ENCODE data around the gene INA. TPM values are rescaled to one million over a fixed set of nuclear protein-coding genes. Genes with fewer than 3 reads are reported as not detected.

INA gene
- total RNA-seq, 4 donors from 2014 or later: 0.24 TPM; not detected in 3

- Histone ChIP-seq H3K27ac (no peak overlapping the region), H3K4me3 (peak overlapping the region in 1 of 4 donors; percentile 19), H3K9me3 (no peaks in the 10 kb centered on the region), H3K36me3 (no peaks in the 10 kb centered on the region), H3K4me1 (no peaks in the 10 kb centered on the region), H3K27me3 (peaks cover 37 to 50% (median 42%) of the 10 kb centered on the region in 3 donors)
- no peak for ATAC-seq
- DNase-seq: no peak
- no peak for TF ChIP-seq CTCF (IDR thresholded peaks at IDR 0.05 in 4 of 5, conservative IDR thresholded peaks at IDR 0.05 in 1 of 5)
- no peak for TF ChIP-seq POLR2A (IDR thresholded peaks at IDR 0.05)
- in situ Hi-C loops (cut with MboI; ENCODE audit: low sequenced_read_pairs in 4 of 4) (no loop called here), intact Hi-C loops (cut with DNase I; ENCODE audit: low total_unique reads) (no loop called here)
These were observed 565 bp upstream of the INA start for GRCh38 chr10:103276251-103276895.

GRCh38 chr10:103277713-103278536, 987 bp downstream of the INA start:
- intact Hi-C loops (cut with DNase I; ENCODE audit: low total_unique reads): no loop called here

GRCh38 chr10:103278537-103278823, 1.5 kb downstream of the INA start:
- TF ChIP-seq POLR2A (IDR thresholded peaks at IDR 0.05): no peak
- TF ChIP-seq CTCF (IDR thresholded peaks at IDR 0.05 in 4 of 5, conservative IDR thresholded peaks at IDR 0.05 in 1 of 5): no peak
- Histone ChIP-seq H3K27ac (no peak overlapping the region), H3K27me3 (peaks cover 37 to 57% (median 47%) of the 10 kb centered on the region in 3 donors), H3K4me1 (no peaks in the 10 kb centered on the region), H3K9me3 (no peaks in the 10 kb centered on the region), H3K36me3 (no peaks in the 10 kb centered on the region), H3K4me3 (no peak overlapping the region)
- ATAC-seq (no peak), DNase-seq (no peak)
- in situ Hi-C loops (cut with MboI; ENCODE audit: low sequenced_read_pairs in 4 of 4) (no loop called here), intact Hi-C loops (cut with DNase I; ENCODE audit: low total_unique reads) (no loop called here)

More at GRCh38 chr10:103277713-103278536, 987 bp downstream of the INA start:
- in situ Hi-C loops (cut with MboI; ENCODE audit: low sequenced_read_pairs in 4 of 4): no loop called here
- no peaks in the 10 kb centered on the region for H3K36me3 ChIP-seq
- no peak overlapping the region for H3K4me3 ChIP-seq
- H3K9me3 ChIP-seq: no peaks in the 10 kb centered on the region
- no peak overlapping the region for H3K27ac ChIP-seq
- DNase-seq (no peak), ATAC-seq (no peak)
- H3K27me3 ChIP-seq: peaks cover 37 to 54% (median 47%) of the 10 kb centered on the region in 3 donors
- TF ChIP-seq CTCF (IDR thresholded peaks at IDR 0.05 in 4 of 5, conservative IDR thresholded peaks at IDR 0.05 in 1 of 5): no peak
- no peak for TF ChIP-seq POLR2A (IDR thresholded peaks at IDR 0.05)
- no peaks in the 10 kb centered on the region for H3K4me1 ChIP-seq

GRCh38 chr10:103278862-103279298, 1.9 kb downstream of the INA start:
- H3K9me3 ChIP-seq: no peaks in the 10 kb centered on the region
- no peak overlapping the region for H3K4me3 ChIP-seq
- in situ Hi-C loops (cut with MboI; ENCODE audit: low sequenced_read_pairs in 4 of 4): no loop called here
- H3K27ac ChIP-seq: no peak overlapping the region
- DNase-seq: no peak
- H3K27me3 ChIP-seq: peaks cover 37 to 58% (median 49%) of the 10 kb centered on the region in 3 donors
- ATAC-seq: no peak
- no peaks in the 10 kb centered on the region for H3K4me1 ChIP-seq
- TF ChIP-seq POLR2A (IDR thresholded peaks at IDR 0.05): no peak
- TF ChIP-seq CTCF (IDR thresholded peaks at IDR 0.05 in 4 of 5, conservative IDR thresholded peaks at IDR 0.05 in 1 of 5): no peak
- intact Hi-C loops (cut with DNase I; ENCODE audit: low total_unique reads): no loop called here
- no peaks in the 10 kb centered on the region for H3K36me3 ChIP-seq
